Renal cortical epithelial cell (primary cell): ENCODE measurements around the gene MYH9. TPM values are rescaled to one million over a fixed set of nuclear protein-coding genes. Genes with fewer than 3 reads are reported as not detected.
"Not testable (repeated sequence)": the region's sequence is repeated elsewhere in the genome, so short reads cannot be mapped to it uniquely, and the experiment has no call there.

Experiments
- DNase-seq: peaks from one replicate; pipeline ENCODE4 v3.0.0-alpha.2; 2011; ENCODE audit warnings: low read depth
- total RNA-seq: library from RNA; depleted of rRNA; stranded (reverse); fragments of >200 nt; gene quantifications from 2 replicates; pipeline ENCODE4 v1.2.3, GENCODE V29; 2014

Gene MYH9
- total RNA-seq, 1 donor from 2014 or later = 1,268 TPM

- not testable (repeated sequence) for DNase-seq
Observed at GRCh38 chr22:36271951-36272350, 115.8 kb downstream of the MYH9 start.

- not testable (repeated sequence) for DNase-seq
Observed at GRCh38 chr22:36271231-36271630, 116.5 kb downstream of the MYH9 start.

GRCh38 chr22:36267896-36268485 is 119.8 kb downstream of the MYH9 start:
- no peak for DNase-seq

GRCh38 chr22:36267058-36267457 is 120.7 kb downstream of the MYH9 start:
- DNase-seq = no peak

- not testable (repeated sequence) for DNase-seq
Observed at GRCh38 chr22:36263886-36264664, 123.7 kb downstream of the MYH9 start.

GRCh38 chr22:36263216-36263673 is 124.5 kb downstream of the MYH9 start:
- DNase-seq = peak; percentile 48

- DNase-seq = not testable (repeated sequence)
Observed at GRCh38 chr22:36262307-36262706, 125.5 kb downstream of the MYH9 start.

GRCh38 chr22:36261675-36262074 is 126.1 kb downstream of the MYH9 start:
- not testable (repeated sequence) for DNase-seq

- no peak for DNase-seq
Observed at GRCh38 chr22:36259615-36260300, 128.0 kb downstream of the MYH9 start.

GRCh38 chr22:36258701-36259614 is 128.8 kb downstream of the MYH9 start:
- DNase-seq = peak; percentile 34

- DNase-seq = no peak
Observed at GRCh38 chr22:36257948-36258670, 129.7 kb downstream of the MYH9 start.

- no peak for DNase-seq
Observed at GRCh38 chr22:36257308-36257707, 130.5 kb downstream of the MYH9 start.

- no peak for DNase-seq
Observed at GRCh38 chr22:36256478-36256877, 131.3 kb downstream of the MYH9 start.

- not testable (repeated sequence) for DNase-seq
Observed at GRCh38 chr22:36255572-36255971, 132.2 kb downstream of the MYH9 start.

- peak; percentile 27 for DNase-seq
Observed at GRCh38 chr22:36253523-36254490, 134.0 kb downstream of the MYH9 start.

GRCh38 chr22:36252754-36253522 is 134.8 kb downstream of the MYH9 start, which contains the start of gene APOL1:
Gene APOL1, plus strand, starts transcription at chr22:36253133. Its CDS starts 1,823 bp downstream, at chr22:36254956.
- DNase-seq = peak; percentile 62

GRCh38 chr22:36251979-36252608 is 135.7 kb downstream of the MYH9 start:
- not testable (repeated sequence) for DNase-seq

- peak; percentile 79 for DNase-seq
Observed at GRCh38 chr22:36250292-36250960, 137.3 kb downstream of the MYH9 start.
